Neural cell (in vitro differentiated cells): ENCODE data around the gene ADAMTS2. TPM values are rescaled to one million over a fixed set of nuclear protein-coding genes. Genes with fewer than 3 reads are reported as not detected.

Source experiments
- H2AFZ ChIP-seq: fragments of 200-600, 300-800 bp; sonication (generic), shearing (Covaris generic); 2 replicates; pipeline ENCODE4 v1.6.0; 2014; ENCODE audit warnings: low read depth, mild to moderate bottlenecking, antibody characterized with exemption, low read length, moderate library complexity
- H3F3A ChIP-seq: fragments of 200-600 bp; shearing (Covaris generic); 2 replicates; pipeline ENCODE4 v1.6.1; 2016; ENCODE audit warnings: mild to moderate bottlenecking, moderate library complexity, mixed read lengths, antibody characterized with exemption, low read length; ENCODE audit not compliant: insufficient read depth, poor library complexity, severe bottlenecking
- H3K27ac ChIP-seq: fragments of 200-600, 300-800 bp; sonication (generic), shearing (Covaris generic); 2 replicates; pipeline ENCODE4 v1.5.1; 2014; ENCODE audit warnings: mild to moderate bottlenecking, low read length, moderate library complexity
- H3K27me3 ChIP-seq: fragments of 300-800, 200-600 bp; sonication (generic), shearing (Covaris generic); 2 replicates; pipeline ENCODE4 v1.6.0; 2014; ENCODE audit warnings: mild to moderate bottlenecking, low read depth, low read length, moderate library complexity; ENCODE audit not compliant: insufficient read depth
- H3K36me3 ChIP-seq: fragments of 300-800, 200-600 bp; sonication (generic), shearing (Covaris generic); 2 replicates; pipeline ENCODE4 v1.5.1; 2014; ENCODE audit warnings: mild to moderate bottlenecking, antibody characterized with exemption, low read length, moderate library complexity; ENCODE audit not compliant: insufficient read depth
- H3K4me2 ChIP-seq: fragments of 300-800, 200-600 bp; sonication (generic), shearing (Covaris generic); 2 replicates; pipeline ENCODE4 v1.6.0; 2014; ENCODE audit warnings: mild to moderate bottlenecking, low read length
- H3K4me3 ChIP-seq: fragments of 300-800, 200-600 bp; sonication (generic), shearing (Covaris generic); 2 replicates; pipeline ENCODE4 v1.5.1; 2014; ENCODE audit warnings: mild to moderate bottlenecking, low read length, moderate library complexity
- H3K79me2 ChIP-seq: fragments of 200-600 bp; shearing (Covaris generic); replicated peaks from 2 replicates; pipeline ENCODE4 v1.6.0; 2014; ENCODE audit warnings: mild to moderate bottlenecking, low read length, moderate library complexity; ENCODE audit not compliant: insufficient read depth
- H3K9ac ChIP-seq: fragments of 300-800, 200-600 bp; sonication (generic), shearing (Covaris generic); 2 replicates; pipeline ENCODE4 v1.6.1; 2016; ENCODE audit warnings: mild to moderate bottlenecking, low read length, mixed read lengths
- H3K9me2 ChIP-seq: fragments of 200-600 bp; shearing (Covaris generic); 2 replicates; pipeline ENCODE4 v1.6.1; 2016; ENCODE audit warnings: mild to moderate bottlenecking, low read length, mixed read lengths; ENCODE audit not compliant: insufficient read depth
- H3K9me3 ChIP-seq: fragments of 200-600, 300-800 bp; sonication (generic), shearing (Covaris generic); 2 replicates; pipeline ENCODE4 v1.6.1; 2016; ENCODE audit warnings: mild to moderate bottlenecking, mixed run types, low read length, moderate library complexity, mixed read lengths
- H4K20me1 ChIP-seq: fragments of 200-600 bp; shearing (Covaris generic); 2 replicates; pipeline ENCODE4 v1.6.1; 2016; ENCODE audit warnings: mild to moderate bottlenecking, mixed run types; ENCODE audit not compliant: insufficient read depth
- EP300 ChIP-seq: fragments of 450-650 bp; conservative IDR thresholded peaks from 2 replicates; pipeline ENCODE4 v1.6.1; 2014; ENCODE audit warnings: antibody characterized with exemption, mild to moderate bottlenecking, moderate library complexity; ENCODE audit not compliant: poor library complexity, severe bottlenecking
- EZH2 ChIP-seq: fragments of 200-600, 300-800 bp; shearing (Covaris generic), sonication (generic); IDR thresholded peaks from 2 replicates; pipeline ENCODE4 v1.6.1; 2014; ENCODE audit warnings: antibody characterized with exemption, low read length, borderline replicate concordance, mild to moderate bottlenecking; ENCODE audit not compliant: insufficient read depth, poor library complexity, severe bottlenecking
- MXI1 ChIP-seq: fragments of 450-650 bp; conservative IDR thresholded peaks from 2 replicates; pipeline ENCODE4 v1.6.1; 2014; ENCODE audit warnings: antibody characterized with exemption, mild to moderate bottlenecking; ENCODE audit not compliant: poor library complexity, severe bottlenecking
- POLR2AphosphoS5 ChIP-seq: IDR thresholded peaks from 2 replicates; pipeline ENCODE4 v1.6.1; 2012
- RAD21 ChIP-seq: fragments of 450-650 bp; conservative IDR thresholded peaks from 2 replicates; pipeline ENCODE4 v1.6.1; 2014; ENCODE audit warnings: antibody characterized with exemption, mild to moderate bottlenecking, moderate library complexity
- SMC3 ChIP-seq: fragments of 450-650 bp; conservative IDR thresholded peaks from 2 replicates; pipeline ENCODE4 v1.6.1; 2014; ENCODE audit warnings: antibody characterized with exemption, mild to moderate bottlenecking, moderate library complexity; ENCODE audit not compliant: poor library complexity
- TAF1 ChIP-seq: IDR thresholded peaks from 2 replicates; pipeline ENCODE4 v1.6.1; 2012; ENCODE audit warnings: low read depth
- polyA plus RNA-seq: library from polyadenylated mRNA; depleted of rRNA; stranded (reverse); fragments of >200 nt; gene quantifications from 2 replicates; pipeline ENCODE4 v1.2.3, GENCODE V29; 2014
- TF ChIP-seq, protein P1 (sequence below): fragments of 450-650 bp; IDR thresholded peaks from 2 replicates; pipeline ENCODE4 v1.5.1; 2014; ENCODE audit warnings: antibody characterized with exemption, mild to moderate bottlenecking, moderate library complexity; ENCODE audit not compliant: poor library complexity, severe bottlenecking
- TF ChIP-seq, protein P2 (sequence below): IDR thresholded peaks from 2 replicates; pipeline ENCODE4 v1.6.1; 2012; ENCODE audit warnings: borderline replicate concordance

ADAMTS2 gene
- polyA plus RNA-seq, 1 donor from 2014 or later, result 0.61 TPM

- H4K20me1 ChIP-seq, result no peaks in the 10 kb centered on the region
- H3K9ac ChIP-seq, result no peak overlapping the region
- no peak overlapping the region for H2AFZ ChIP-seq
- no peaks in the 10 kb centered on the region for H3K27me3 ChIP-seq
- H3K27ac ChIP-seq, result no peak overlapping the region
- H3K79me2 ChIP-seq, result no peaks in the 10 kb centered on the region
- no peak overlapping the region for H3K4me3 ChIP-seq
- no peaks in the 10 kb centered on the region for H3F3A ChIP-seq
- H3K9me2 ChIP-seq, result no peaks in the 10 kb centered on the region
- H3K36me3 ChIP-seq, result no peaks in the 10 kb centered on the region
- H3K4me2 ChIP-seq, result no peak overlapping the region
- TF ChIP-seq RAD21 (no peak), MXI1 (no peak), SMC3 (no peak), EP300 (no peak), TAF1 (no peak), EZH2 (no peak), POLR2AphosphoS5 (no peak)
- TF ChIP-seq, protein P1, sequence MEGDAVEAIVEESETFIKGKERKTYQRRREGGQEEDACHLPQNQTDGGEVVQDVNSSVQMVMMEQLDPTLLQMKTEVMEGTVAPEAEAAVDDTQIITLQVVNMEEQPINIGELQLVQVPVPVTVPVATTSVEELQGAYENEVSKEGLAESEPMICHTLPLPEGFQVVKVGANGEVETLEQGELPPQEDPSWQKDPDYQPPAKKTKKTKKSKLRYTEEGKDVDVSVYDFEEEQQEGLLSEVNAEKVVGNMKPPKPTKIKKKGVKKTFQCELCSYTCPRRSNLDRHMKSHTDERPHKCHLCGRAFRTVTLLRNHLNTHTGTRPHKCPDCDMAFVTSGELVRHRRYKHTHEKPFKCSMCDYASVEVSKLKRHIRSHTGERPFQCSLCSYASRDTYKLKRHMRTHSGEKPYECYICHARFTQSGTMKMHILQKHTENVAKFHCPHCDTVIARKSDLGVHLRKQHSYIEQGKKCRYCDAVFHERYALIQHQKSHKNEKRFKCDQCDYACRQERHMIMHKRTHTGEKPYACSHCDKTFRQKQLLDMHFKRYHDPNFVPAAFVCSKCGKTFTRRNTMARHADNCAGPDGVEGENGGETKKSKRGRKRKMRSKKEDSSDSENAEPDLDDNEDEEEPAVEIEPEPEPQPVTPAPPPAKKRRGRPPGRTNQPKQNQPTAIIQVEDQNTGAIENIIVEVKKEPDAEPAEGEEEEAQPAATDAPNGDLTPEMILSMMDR, result no peak
- TF ChIP-seq, protein P2, sequence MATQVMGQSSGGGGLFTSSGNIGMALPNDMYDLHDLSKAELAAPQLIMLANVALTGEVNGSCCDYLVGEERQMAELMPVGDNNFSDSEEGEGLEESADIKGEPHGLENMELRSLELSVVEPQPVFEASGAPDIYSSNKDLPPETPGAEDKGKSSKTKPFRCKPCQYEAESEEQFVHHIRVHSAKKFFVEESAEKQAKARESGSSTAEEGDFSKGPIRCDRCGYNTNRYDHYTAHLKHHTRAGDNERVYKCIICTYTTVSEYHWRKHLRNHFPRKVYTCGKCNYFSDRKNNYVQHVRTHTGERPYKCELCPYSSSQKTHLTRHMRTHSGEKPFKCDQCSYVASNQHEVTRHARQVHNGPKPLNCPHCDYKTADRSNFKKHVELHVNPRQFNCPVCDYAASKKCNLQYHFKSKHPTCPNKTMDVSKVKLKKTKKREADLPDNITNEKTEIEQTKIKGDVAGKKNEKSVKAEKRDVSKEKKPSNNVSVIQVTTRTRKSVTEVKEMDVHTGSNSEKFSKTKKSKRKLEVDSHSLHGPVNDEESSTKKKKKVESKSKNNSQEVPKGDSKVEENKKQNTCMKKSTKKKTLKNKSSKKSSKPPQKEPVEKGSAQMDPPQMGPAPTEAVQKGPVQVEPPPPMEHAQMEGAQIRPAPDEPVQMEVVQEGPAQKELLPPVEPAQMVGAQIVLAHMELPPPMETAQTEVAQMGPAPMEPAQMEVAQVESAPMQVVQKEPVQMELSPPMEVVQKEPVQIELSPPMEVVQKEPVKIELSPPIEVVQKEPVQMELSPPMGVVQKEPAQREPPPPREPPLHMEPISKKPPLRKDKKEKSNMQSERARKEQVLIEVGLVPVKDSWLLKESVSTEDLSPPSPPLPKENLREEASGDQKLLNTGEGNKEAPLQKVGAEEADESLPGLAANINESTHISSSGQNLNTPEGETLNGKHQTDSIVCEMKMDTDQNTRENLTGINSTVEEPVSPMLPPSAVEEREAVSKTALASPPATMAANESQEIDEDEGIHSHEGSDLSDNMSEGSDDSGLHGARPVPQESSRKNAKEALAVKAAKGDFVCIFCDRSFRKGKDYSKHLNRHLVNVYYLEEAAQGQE, result no peak
- H3K9me3 ChIP-seq, result peaks cover 10% of the 10 kb centered on the region
Observed at GRCh38 chr5:179219661-179220620, 125.3 kb downstream of the ADAMTS2 start.

DNA sequence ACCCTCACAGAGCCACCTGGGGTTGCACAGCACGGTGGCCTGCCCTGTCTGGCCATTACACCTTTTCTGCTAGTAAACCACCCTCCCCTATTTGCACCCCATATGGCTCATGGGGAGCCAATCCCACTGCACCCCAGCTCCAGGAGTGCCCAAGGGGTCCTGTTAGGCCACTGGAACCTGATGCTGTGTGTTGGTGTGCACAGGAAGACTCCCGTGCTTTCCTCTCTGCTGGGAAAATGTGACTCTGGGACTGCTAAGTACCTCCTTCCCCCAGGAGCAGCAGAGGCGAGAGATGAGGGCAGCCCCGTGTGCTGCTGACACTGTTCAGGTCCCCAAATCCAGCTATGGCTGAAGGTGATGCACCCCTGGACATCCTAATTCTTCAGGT lies 126.3 kb downstream of the ADAMTS2 start:
- no peak overlapping the region for H3K27ac ChIP-seq
- no peak for TF ChIP-seq EP300
- TF ChIP-seq EZH2, result no peak
- TF ChIP-seq, protein P1, result no peak
- no peak for TF ChIP-seq RAD21
- no peak for TF ChIP-seq POLR2AphosphoS5
- no peak for TF ChIP-seq SMC3
- TF ChIP-seq MXI1, result no peak
- TF ChIP-seq, protein P2, result no peak
- TF ChIP-seq TAF1, result no peak

More for the DNA sequence above, 126.3 kb downstream of the ADAMTS2 start:
- H3K27me3 ChIP-seq, result no peaks in the 10 kb centered on the region
- no peak overlapping the region for H3K9ac ChIP-seq
- no peaks in the 10 kb centered on the region for H3F3A ChIP-seq
- no peaks in the 10 kb centered on the region for H3K36me3 ChIP-seq
- no peaks in the 10 kb centered on the region for H4K20me1 ChIP-seq
- no peaks in the 10 kb centered on the region for H3K79me2 ChIP-seq
- H3K4me2 ChIP-seq, result no peak overlapping the region
- no peaks in the 10 kb centered on the region for H3K9me2 ChIP-seq
- H3K9me3 ChIP-seq, result peaks cover 6% of the 10 kb centered on the region
- H3K4me3 ChIP-seq, result no peak overlapping the region
- no peak overlapping the region for H2AFZ ChIP-seq
